ENCODE data around the gene PSMB7.

DNA sequence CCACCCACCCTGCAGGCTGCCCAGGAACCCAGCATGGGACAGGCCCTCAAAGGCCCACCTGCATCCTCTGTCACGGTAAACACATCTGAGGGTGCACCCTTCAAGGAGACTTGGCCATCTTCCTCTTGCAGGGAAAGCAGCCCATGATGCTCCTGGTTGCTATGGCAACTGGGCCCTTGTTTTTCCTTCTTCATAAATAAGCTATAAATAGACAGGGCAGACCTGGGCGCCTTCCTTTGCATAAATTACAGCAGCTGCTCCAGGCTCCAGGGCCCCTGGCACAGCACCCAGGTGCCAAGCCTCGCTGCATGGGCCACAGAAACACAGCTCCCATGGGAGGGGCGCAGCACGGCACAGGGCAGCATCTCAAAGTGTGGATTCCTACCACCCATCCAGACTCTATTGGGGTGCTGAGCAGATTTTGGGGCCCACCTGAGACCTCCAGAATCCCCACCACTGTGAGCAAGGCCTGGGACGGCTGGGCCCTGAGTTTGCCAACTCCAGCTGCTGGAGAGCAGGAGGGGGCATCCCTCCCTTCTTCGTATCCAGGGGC, 5.8 kb upstream of the PSMB7 start:
- no peak for TF ChIP-seq CTCF (conservative IDR thresholded peaks at IDR 0.05; ENCODE audit: low read depth, low read length)
- TF ChIP-seq POLR2A (IDR thresholded peaks at IDR 0.05; ENCODE audit: low read depth, low read length), result no peak
- TF ChIP-seq RFX5 (IDR thresholded peaks at IDR 0.05; ENCODE audit: low read depth, low read length), result no peak
- no peak for TF ChIP-seq SMC3 (IDR thresholded peaks at IDR 0.05; ENCODE audit: low read depth, low read length)
- no peak for TF ChIP-seq MXI1 (IDR thresholded peaks at IDR 0.05; ENCODE audit: borderline replicate concordance, low read depth, low read length)
- TF ChIP-seq CEBPB (IDR thresholded peaks at IDR 0.05; ENCODE audit: low read depth, low read length), result no peak
- no peak for TF ChIP-seq BHLHE40 (IDR thresholded peaks at IDR 0.05; ENCODE audit: low read depth, low read length)
